GM19328 (cell line): ENCODE data around the gene NELFA.

Experiments used
- ATAC-seq: cut with Tn5 transposase; IDR thresholded peaks from one replicate; pipeline ENCODE4 v1.9.1; 2021; ENCODE audit warnings: mild to moderate bottlenecking, moderate library complexity; ENCODE audit not compliant: unreplicated experiment

NELFA gene

GRCh38 chr4:1968686-1969295, 40.0 kb downstream of the NELFA start:
- ATAC-seq: no peak

- no peak for ATAC-seq
Observed at GRCh38 chr4:1967512-1968149, 41.1 kb downstream of the NELFA start.

GRCh38 chr4:1964971-1965370, 43.8 kb downstream of the NELFA start:
- ATAC-seq: no peak

GRCh38 chr4:1964443-1964842, 44.3 kb downstream of the NELFA start:
- ATAC-seq: no peak

GRCh38 chr4:1962980-1963379, 45.8 kb downstream of the NELFA start:
- no peak for ATAC-seq

GRCh38 chr4:1961563-1961962, 47.2 kb downstream of the NELFA start:
- ATAC-seq: no peak

GRCh38 chr4:1961038-1961437, 47.7 kb downstream of the NELFA start:
- ATAC-seq: no peak

GRCh38 chr4:1960170-1960825, 48.5 kb downstream of the NELFA start:
- ATAC-seq: no peak

- no peak for ATAC-seq
Observed at GRCh38 chr4:1959104-1959384, 49.7 kb downstream of the NELFA start.

GRCh38 chr4:1958276-1959103, 50.3 kb downstream of the NELFA start:
- ATAC-seq: no peak

- ATAC-seq: no peak
Observed at GRCh38 chr4:1956631-1957030, 52.1 kb downstream of the NELFA start.

GRCh38 chr4:1953335-1953734, 55.4 kb downstream of the NELFA start:
- no peak for ATAC-seq

GRCh38 chr4:1952719-1953118, 56.1 kb downstream of the NELFA start:
- no peak for ATAC-seq

- ATAC-seq: no peak
Observed at GRCh38 chr4:1952058-1952700, 56.6 kb downstream of the NELFA start.

GRCh38 chr4:1950369-1950768, 58.4 kb downstream of the NELFA start:
- ATAC-seq: no peak

- no peak for ATAC-seq
Observed at GRCh38 chr4:1948892-1949436, 59.8 kb downstream of the NELFA start.

- ATAC-seq: no peak
Observed at GRCh38 chr4:1948232-1948631, 60.5 kb downstream of the NELFA start.

- no peak for ATAC-seq
Observed at GRCh38 chr4:1945912-1946311, 62.9 kb downstream of the NELFA start.

- no peak for ATAC-seq
Observed at GRCh38 chr4:1945124-1945895, 63.5 kb downstream of the NELFA start.

GRCh38 chr4:1943928-1944327, 64.8 kb downstream of the NELFA start:
- no peak for ATAC-seq
